CD4-positive, alpha-beta memory T cell (primary cell): ENCODE measurements around the gene SNX21. TPM values are rescaled to one million over a fixed set of nuclear protein-coding genes. Genes with fewer than 3 reads are reported as not detected.
A peak's percentile ranks its signal among the peaks of the same experiment; 100 is the strongest.
"Not testable (repeated sequence)": the region's sequence is repeated elsewhere in the genome, so short reads cannot be mapped to it uniquely, and the experiment has no call there.

ENCODE experiments used
- CTCF ChIA-PET: fragments of 350-600 bp; sonication (Branson Sonifier 250); formaldehyde crosslinking; loops from one replicate; lab custom pipeline; 2021; ENCODE audit warnings: inconsistent platforms; ENCODE audit not compliant: partially characterized antibody; lab: Charles Lee
- POLR2A ChIA-PET: fragments of 350-600 bp; sonication (Branson Sonifier 250); formaldehyde crosslinking; loops from one replicate; lab custom pipeline; 2021; ENCODE audit not compliant: partially characterized antibody; lab: Charles Lee
- DNase-seq, 5 donors: peaks; one replicate each; pipeline versions ENCODE4 v3.0.0 to v3.0.0-alpha.2; 2020 to 2022; ENCODE audit warnings: mixed read lengths in 1 of 5
- H3K27ac ChIP-seq: one replicate; pipeline ENCODE4 v1.7.0; 2013; ENCODE audit warnings: low read depth, low read length
- H3K27me3 ChIP-seq: 2 replicates; pipeline ENCODE4 v1.7.0; 2013; ENCODE audit warnings: mild to moderate bottlenecking, low read length, moderate library complexity; ENCODE audit not compliant: insufficient read depth
- H3K36me3 ChIP-seq: 2 replicates; pipeline ENCODE4 v1.7.0; 2013; ENCODE audit warnings: mild to moderate bottlenecking, low read length, moderate library complexity; ENCODE audit not compliant: insufficient read depth
- H3K4me1 ChIP-seq: 2 replicates; pipeline ENCODE4 v1.7.0; 2013; ENCODE audit warnings: mild to moderate bottlenecking, low read length, moderate library complexity; ENCODE audit not compliant: insufficient read depth
- H3K4me3 ChIP-seq, 2 donors: one replicate each; pipeline ENCODE4 v1.7.0; 2013; ENCODE audit warnings: low read length in 2 of 2, mild to moderate bottlenecking in 1 of 2
- H3K9me3 ChIP-seq, 2 donors: one replicate each; pipeline ENCODE4 v1.7.0; 2013; ENCODE audit warnings: low read length in 2 of 2, control low read depth in 1 of 2; ENCODE audit not compliant: control insufficient read depth in 1 of 2
- H3K27ac Mint-ChIP-seq, 7 donors: one replicate each; pipeline ENCODE4 v1.8.0; 2020 to 2021; ENCODE audit warnings: mixed read lengths in 7 of 7, mild to moderate bottlenecking in 6 of 7, inconsistent platforms in 3 of 7, moderate library complexity in 3 of 7
- H3K27me3 Mint-ChIP-seq, 2 donors: one replicate each; pipeline ENCODE4 v1.8.0; 2020 to 2021; ENCODE audit warnings: mixed read lengths in 2 of 2
- H3K36me3 Mint-ChIP-seq, 2 donors: one replicate each; pipeline ENCODE4 v1.8.0; 2020 to 2021; ENCODE audit warnings: mixed read lengths in 2 of 2, inconsistent platforms in 1 of 2, mild to moderate bottlenecking in 1 of 2
- H3K4me1 Mint-ChIP-seq, 4 donors: one replicate each; pipeline ENCODE4 v1.8.0; 2020 to 2021; ENCODE audit warnings: mixed read lengths in 4 of 4, mild to moderate bottlenecking in 1 of 4
- H3K4me3 Mint-ChIP-seq, 8 donors: one replicate each; pipeline ENCODE4 v1.8.0; 2020 to 2021; ENCODE audit warnings: mixed read lengths in 8 of 8, mild to moderate bottlenecking in 7 of 8, moderate library complexity in 6 of 8, inconsistent platforms in 3 of 8
- H3K9me3 Mint-ChIP-seq, 8 donors: one replicate each; pipeline ENCODE4 v1.8.0; 2020 to 2021; ENCODE audit warnings: mixed read lengths in 8 of 8, mild to moderate bottlenecking in 5 of 8, inconsistent platforms in 3 of 8, moderate library complexity in 1 of 8
- intact Hi-C: fragments of 100-400 bp; cut with micrococcal nuclease; formaldehyde crosslinking; loops from one replicate; pipeline ENCODE4 v1.15.1; 2023
- polyA plus RNA-seq, 2 donors: library from polyadenylated mRNA; unstranded; fragments of 300-500 nt; fragmentation: Illumina TruSeq; gene quantifications; one replicate each; pipeline ENCODE4 v1.2.3, GENCODE V29; 2021
- total RNA-seq, 2 experiments: library from RNA; stranded (reverse); gene quantifications; one replicate each; pipeline ENCODE4 v1.2.3, GENCODE V29; 2021

Gene SNX21
- total and polyA plus RNA-seq, 4 experiments from 2014 or later: 0.20 to 3.5 (median 2.2) TPM

DNA sequence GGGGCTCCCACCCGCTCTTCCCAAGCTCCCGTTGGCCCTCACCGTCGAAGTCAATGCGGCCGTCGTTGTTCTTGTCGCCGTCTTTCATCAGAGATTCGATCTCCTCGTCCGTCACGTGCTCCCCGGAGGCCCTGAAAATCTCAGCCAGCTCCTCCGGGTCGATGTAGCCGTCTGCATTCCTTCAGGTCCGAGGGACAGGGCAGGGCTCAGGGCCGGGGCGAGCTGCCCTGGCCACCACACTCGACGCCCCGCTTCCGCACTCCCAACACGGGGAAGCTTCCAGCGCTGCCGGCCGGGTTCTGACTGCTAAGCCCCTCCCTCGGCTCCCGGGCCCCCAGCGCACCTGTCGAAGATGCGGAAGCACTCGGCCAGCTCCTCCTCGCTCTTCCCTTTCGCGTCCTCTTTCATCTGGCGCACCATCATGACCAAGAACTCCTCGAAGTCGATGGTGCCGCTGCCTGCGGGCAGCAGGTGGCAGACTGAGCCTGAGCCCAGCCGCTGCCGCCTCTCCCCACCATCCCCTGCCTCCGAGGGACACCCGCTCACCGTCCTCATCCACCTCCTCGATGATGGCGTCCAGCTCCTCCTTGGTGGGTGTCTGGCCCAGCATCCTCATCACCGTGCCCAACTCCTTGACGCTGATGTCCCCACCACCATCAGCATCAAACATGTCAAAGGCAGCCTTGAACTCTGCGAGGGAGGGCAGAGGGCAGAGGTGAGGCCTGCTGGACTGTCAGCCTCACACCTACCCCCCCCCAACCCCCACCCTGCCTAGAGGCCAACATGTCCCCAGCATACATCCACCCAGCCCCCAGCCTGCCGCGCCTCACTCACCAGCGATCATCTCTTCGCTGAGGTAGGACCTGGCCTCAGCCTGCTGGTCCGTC is 9.4 kb upstream of the SNX21 start:
- peak overlapping the region in 6 of 7 donors; percentile 2 to 86 (median 66) for H3K27ac Mint-ChIP-seq
- DNase-seq: peak; percentile 37 to 58 (median 47)
- H3K36me3 Mint-ChIP-seq: no peaks in the 10 kb centered on the region
- H3K36me3 ChIP-seq: no peaks in the 10 kb centered on the region
- peaks cover 6 to 19% of the 10 kb centered on the region in 2 donors for H3K27me3 Mint-ChIP-seq
- H3K4me1 ChIP-seq: peaks cover 7% of the 10 kb centered on the region
- H3K27ac ChIP-seq: no peak overlapping the region
- POLR2A ChIA-PET: interaction anchor here (0.6 to 2.3 kb wide), 10 partner anchors 10 to 128 kb away, joined by 3 to 13 read pairs (median 4); partner anchors contain the start of genes CTSA, NEURL2, PCIF1 and SNX21
- intact Hi-C loops: loop anchor here (1.0 to 2.0 kb wide), 3 partner anchors 33 to 139 kb away; partner anchors contain the start of genes ACOT8, CTSA, NEURL2 and ZSWIM3
- CTCF ChIA-PET: interaction anchor here (0.8 to 2.9 kb wide), 11 partner anchors 9 to 146 kb away, joined by 3 to 11 read pairs (median 4); partner anchors contain the start of genes CTSA and PCIF1
- H3K9me3 Mint-ChIP-seq: no peaks in the 10 kb centered on the region
- H3K27me3 ChIP-seq: no peaks in the 10 kb centered on the region
- peak overlapping the region; percentile 64 to 84 (median 80) for H3K4me3 Mint-ChIP-seq
- no peaks in the 10 kb centered on the region for H3K9me3 ChIP-seq
- peaks cover 7 to 22% (median 15%) of the 10 kb centered on the region in 4 donors for H3K4me1 Mint-ChIP-seq
- H3K4me3 ChIP-seq: peak overlapping the region in 1 of 2 donors; percentile 46

DNA sequence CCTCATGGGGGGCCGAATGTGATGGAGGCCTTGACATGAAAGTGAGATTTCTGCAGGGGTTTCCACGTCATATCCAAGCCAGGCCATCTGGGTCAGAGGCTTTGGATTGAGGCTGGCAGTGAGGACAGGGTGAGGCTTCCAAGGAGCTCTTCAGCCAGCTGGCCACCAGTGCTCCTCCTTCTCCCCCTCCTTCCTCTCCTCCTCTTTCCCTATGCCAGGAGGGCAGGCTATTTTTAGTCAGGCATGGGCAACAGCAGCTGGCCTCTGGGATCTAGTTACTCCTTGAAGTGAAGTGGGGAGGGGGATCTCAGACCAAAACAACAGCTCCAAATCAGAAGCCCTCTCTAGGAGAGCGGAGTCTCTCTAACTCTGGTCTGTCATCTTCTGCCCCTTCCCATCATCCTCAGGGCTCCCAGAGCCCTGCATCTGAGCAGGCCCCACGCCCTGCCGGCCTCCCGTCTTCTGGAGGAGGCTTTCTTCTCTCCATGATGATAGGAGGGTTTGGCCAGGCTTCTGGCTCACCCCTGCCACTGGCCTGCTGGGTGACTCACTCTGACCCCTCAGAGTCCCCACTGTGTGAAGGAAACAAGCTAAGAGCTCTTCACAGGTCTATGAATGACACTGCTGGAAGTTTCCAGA is 7.1 kb upstream of the SNX21 start:
- H3K4me3 ChIP-seq: no peak overlapping the region
- H3K9me3 ChIP-seq: no peaks in the 10 kb centered on the region
- no peaks in the 10 kb centered on the region for H3K36me3 ChIP-seq
- H3K4me1 ChIP-seq: peaks cover 7% of the 10 kb centered on the region
- H3K27me3 Mint-ChIP-seq: peaks cover 6 to 20% of the 10 kb centered on the region in 2 donors
- H3K27me3 ChIP-seq: no peaks in the 10 kb centered on the region
- ChIA-PET POLR2A (interaction anchor here (0.7 to 1.2 kb wide), 2 partner anchors 107 to 1522 kb away, joined by 3 read pairs; no protein-coding TSS in a partner anchor), CTCF (no interaction called here)
- no peaks in the 10 kb centered on the region for H3K36me3 Mint-ChIP-seq
- H3K27ac Mint-ChIP-seq: no peak overlapping the region
- no peaks in the 10 kb centered on the region for H3K9me3 Mint-ChIP-seq
- H3K27ac ChIP-seq: no peak overlapping the region
- intact Hi-C loops: no loop called here
- peaks cover 7 to 22% (median 15%) of the 10 kb centered on the region in 4 donors for H3K4me1 Mint-ChIP-seq
- no peak for DNase-seq
- H3K4me3 Mint-ChIP-seq: no peak overlapping the region

DNA sequence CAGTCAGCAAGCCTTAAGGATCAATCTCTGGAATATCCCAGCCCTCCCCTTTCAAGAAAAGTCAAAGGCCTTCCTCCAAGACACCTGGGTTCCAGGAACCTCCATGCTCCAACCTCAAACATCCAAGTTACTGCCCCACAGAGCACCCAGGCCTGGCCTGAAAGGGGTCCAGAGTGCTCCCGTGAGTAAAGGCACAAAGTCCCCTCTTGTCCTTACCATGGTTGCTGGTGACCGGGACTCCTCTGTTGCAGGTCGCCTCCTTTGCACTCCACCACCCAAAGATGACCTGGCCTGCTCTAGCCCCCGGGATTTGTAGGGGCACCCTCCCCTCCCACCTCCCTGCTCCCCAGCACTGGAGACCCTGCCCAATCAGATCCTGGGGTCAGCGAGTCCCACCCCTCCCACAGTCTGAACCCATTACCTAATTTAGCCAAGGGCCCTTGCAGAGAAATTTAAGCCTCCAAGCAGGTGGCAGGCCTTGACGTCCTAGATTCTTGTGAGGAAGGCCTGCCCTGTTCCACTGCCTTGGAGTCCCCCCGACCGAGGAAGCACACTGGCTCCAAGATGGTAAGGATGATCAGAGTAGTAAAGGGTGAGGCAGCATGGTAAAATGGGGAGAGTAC is 6.5 kb upstream of the SNX21 start, which contains the start of gene TNNC2:
Gene TNNC2 (minus strand): TSS at position 283 of the 623 bp plus-strand sequence. CDS start 64 bp downstream, at position 219.
- ChIA-PET POLR2A (interaction anchor here (1.2 kb wide), 1 partner anchor 107 kb away, joined by 3 read pairs; no protein-coding TSS in a partner anchor), CTCF (interaction anchor here (1.0 kb wide), 1 partner anchor 143 kb away, joined by 3 read pairs; no protein-coding TSS in a partner anchor)
- no peaks in the 10 kb centered on the region for H3K9me3 Mint-ChIP-seq

DNA sequence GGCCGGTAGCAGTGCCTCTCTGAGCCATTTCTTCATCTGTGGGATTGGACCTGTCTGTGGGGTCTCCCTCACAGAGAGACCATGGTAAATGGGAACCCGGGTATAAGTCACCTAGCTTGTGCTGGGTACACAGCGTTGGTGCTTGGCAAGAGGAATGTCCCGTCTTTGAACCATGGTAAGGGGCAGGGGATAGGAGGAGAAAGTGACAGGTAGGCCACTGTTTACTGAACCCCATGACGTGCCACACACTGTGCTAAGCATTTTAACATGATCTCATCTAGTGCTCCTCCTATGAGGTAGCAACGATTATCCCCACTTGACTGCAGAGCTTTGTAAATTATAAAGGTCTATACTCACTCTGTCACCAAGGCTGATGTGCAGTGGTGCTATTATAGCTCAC is 5.9 kb upstream of the SNX21 start:
- Mint-ChIP-seq H3K9me3 (no peaks in the 10 kb centered on the region), H3K27ac (no peak overlapping the region), H3K4me3 (no peak overlapping the region), H3K27me3 (peaks cover 6 to 15% of the 10 kb centered on the region in 2 donors), H3K36me3 (no peaks in the 10 kb centered on the region), H3K4me1 (peaks cover 7 to 18% (median 13%) of the 10 kb centered on the region in 4 donors)
- ChIA-PET CTCF (interaction anchor here (0.6 to 1.0 kb wide), 2 partner anchors 21 to 142 kb away, joined by 3 read pairs; no protein-coding TSS in a partner anchor), POLR2A (no interaction called here)
- H3K27me3 ChIP-seq: no peaks in the 10 kb centered on the region
- H3K36me3 ChIP-seq: no peaks in the 10 kb centered on the region
- H3K4me1 ChIP-seq: peaks cover 6% of the 10 kb centered on the region
- no peaks in the 10 kb centered on the region for H3K9me3 ChIP-seq
- intact Hi-C loops: no loop called here
- DNase-seq: no peak
- no peak overlapping the region for H3K4me3 ChIP-seq
- no peak overlapping the region for H3K27ac ChIP-seq

More for the DNA sequence above, 6.5 kb upstream of the SNX21 start, which contains the start of gene TNNC2:
- Histone ChIP-seq H3K9me3 (no peaks in the 10 kb centered on the region), H3K27me3 (no peaks in the 10 kb centered on the region), H3K4me3 (no peak within 1 kb of the TSS), H3K4me1 (peaks cover 7% of the 10 kb centered on the region), H3K27ac (no peak within 1 kb of the TSS), H3K36me3 (no peaks in the 10 kb centered on the region)
- Mint-ChIP-seq H3K27me3 (peaks cover 6 to 17% of the 10 kb centered on the region in 2 donors), H3K4me3 (peak within 1 kb of the TSS in 1 of 8 donors; percentile 31), H3K27ac (peak within 1 kb of the TSS in 1 of 7 donors; percentile 18), H3K4me1 (peaks cover 7 to 19% (median 15%) of the 10 kb centered on the region in 4 donors), H3K36me3 (no peaks in the 10 kb centered on the region)
- intact Hi-C loops: no loop called here
- no peak for DNase-seq

GRCh38 chr20:45828589-45828988 is 5.0 kb upstream of the SNX21 start:
- H3K4me1 Mint-ChIP-seq: peaks cover 13 to 23% (median 18%) of the 10 kb centered on the region in 4 donors
- POLR2A ChIA-PET: no interaction called here
- intact Hi-C loops: no loop called here

DNA sequence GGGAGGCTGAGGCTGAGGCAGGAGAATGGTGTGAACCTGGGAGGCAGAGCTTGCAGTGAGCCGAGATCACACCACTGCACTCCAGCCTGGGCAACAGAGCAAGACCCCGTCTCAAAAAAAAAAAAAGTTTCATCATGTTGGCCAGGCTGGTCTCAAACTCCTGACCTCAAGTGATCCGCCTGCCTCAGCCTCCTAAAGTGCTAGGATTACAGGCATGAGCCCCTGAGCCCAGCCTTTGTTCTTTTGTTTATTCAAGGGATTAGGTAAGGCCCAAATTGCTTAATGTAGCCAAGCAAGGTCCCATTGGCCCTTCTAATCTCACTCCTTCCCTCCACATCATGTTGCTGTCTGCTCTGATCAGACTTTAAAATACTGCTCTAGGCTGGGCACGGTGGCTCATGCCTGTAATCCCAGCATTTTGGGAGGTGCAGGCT is 3.9 kb upstream of the SNX21 start:
- H3K9me3 ChIP-seq, H3K36me3 ChIP-seq, H3K4me3 ChIP-seq, DNase-seq, H3K27me3 ChIP-seq, H3K27ac ChIP-seq, POLR2A ChIA-PET, H3K36me3 Mint-ChIP-seq, intact Hi-C loops, H3K9me3 Mint-ChIP-seq, H3K27ac Mint-ChIP-seq, CTCF ChIA-PET, H3K27me3 Mint-ChIP-seq, H3K4me3 Mint-ChIP-seq: not testable (repeated sequence)
- H3K4me1 Mint-ChIP-seq: peaks cover 9 to 17% (median 10%) of the 10 kb centered on the region in 4 donors
- H3K4me1 ChIP-seq: peaks cover 13% of the 10 kb centered on the region

More at GRCh38 chr20:45828589-45828988, 5.0 kb upstream of the SNX21 start:
- H3K4me3 ChIP-seq: no peak overlapping the region
- no peaks in the 10 kb centered on the region for H3K9me3 ChIP-seq
- H3K9me3 Mint-ChIP-seq: no peaks in the 10 kb centered on the region
- peaks cover 6% of the 10 kb centered on the region for H3K4me1 ChIP-seq
- no peak overlapping the region for H3K27ac ChIP-seq
- H3K4me3 Mint-ChIP-seq: no peak overlapping the region
- H3K27me3 Mint-ChIP-seq: peaks cover 6 to 11% of the 10 kb centered on the region in 2 donors
- no peak for DNase-seq
- H3K27ac Mint-ChIP-seq: no peak overlapping the region
- H3K36me3 ChIP-seq: no peaks in the 10 kb centered on the region
- CTCF ChIA-PET: interaction anchor here (1.0 kb wide), 1 partner anchor 142 kb away, joined by 3 read pairs; no protein-coding TSS in a partner anchor
- H3K27me3 ChIP-seq: no peaks in the 10 kb centered on the region
- H3K36me3 Mint-ChIP-seq: no peaks in the 10 kb centered on the region
